SK-N-SH treated with all-trans-retinoic acid at 6 μM for 48 hours (cell line): ENCODE measurements around the gene ODAD2.

Source experiments
- BACH2 ChIP-seq: fragments of 250-450 bp; sonication (Bioruptor Pico); IDR thresholded peaks from 2 replicates; pipeline ENCODE4 v1.9.0; 2021; ENCODE audit warnings: mild to moderate bottlenecking, borderline replicate concordance
- ESRRG ChIP-seq: fragments of 250-450 bp; sonication (Bioruptor Pico); IDR thresholded peaks from 2 replicates; pipeline ENCODE4 v1.6.1; 2021; ENCODE audit warnings: mild to moderate bottlenecking
- ISL1 ChIP-seq: fragments of 250-450 bp; sonication (Bioruptor Pico); IDR thresholded peaks from 2 replicates; pipeline ENCODE4 v2.1.2; 2022; ENCODE audit warnings: mild to moderate bottlenecking, moderate library complexity
- OSR1 ChIP-seq: fragments of 250-450 bp; sonication (Bioruptor Pico); IDR thresholded peaks from 2 replicates; pipeline ENCODE4 v1.8.0; 2022; ENCODE audit warnings: moderate library complexity, mild to moderate bottlenecking, inconsistent platforms
- RARB ChIP-seq: fragments of 250-450 bp; sonication (Bioruptor Pico); IDR thresholded peaks from 2 replicates; pipeline ENCODE4 v1.8.0; 2021; ENCODE audit warnings: mild to moderate bottlenecking, moderate library complexity
- TCF4 ChIP-seq: fragments of 250-450 bp; sonication (Bioruptor Pico); IDR thresholded peaks from 2 replicates; pipeline ENCODE4 v1.8.0; 2021; ENCODE audit warnings: mild to moderate bottlenecking, moderate library complexity, borderline replicate concordance
- TOX ChIP-seq: fragments of 250-450 bp; sonication (Bioruptor Pico); IDR thresholded peaks from 2 replicates; pipeline ENCODE4 v1.8.0; 2021; ENCODE audit warnings: mild to moderate bottlenecking, moderate library complexity, borderline replicate concordance
- ZFP3 ChIP-seq: fragments of 250-450 bp; sonication (Bioruptor Pico); IDR thresholded peaks from 2 replicates; pipeline ENCODE4 v1.5.0; 2020; ENCODE audit warnings: mild to moderate bottlenecking, moderate library complexity
- ZFP30 ChIP-seq: fragments of 450-650 bp; formaldehyde crosslinking; IDR thresholded peaks from 2 replicates; pipeline ENCODE4 v1.5.0; 2022; ENCODE audit warnings: mild to moderate bottlenecking, moderate library complexity
- ZNF565 ChIP-seq: fragments of 450-650 bp; formaldehyde crosslinking; conservative IDR thresholded peaks from 2 replicates; pipeline ENCODE4 v1.5.0; 2020; ENCODE audit warnings: low read depth, mild to moderate bottlenecking, moderate library complexity
- TF ChIP-seq, protein P1 (sequence below): fragments of 250-450 bp; sonication (Bioruptor Pico); IDR thresholded peaks from 2 replicates; pipeline ENCODE4 v1.8.0; 2020; ENCODE audit warnings: mild to moderate bottlenecking, moderate library complexity, borderline replicate concordance
- TF ChIP-seq, protein P2 (sequence below): fragments of 250-450 bp; sonication (Bioruptor Pico); IDR thresholded peaks from 2 replicates; pipeline ENCODE4 v1.8.0; 2021; ENCODE audit warnings: low read depth, mild to moderate bottlenecking, moderate library complexity, borderline replicate concordance
- TF ChIP-seq, protein P3 (sequence below): fragments of 250-450 bp; sonication (Bioruptor Pico); IDR thresholded peaks from 2 replicates; pipeline ENCODE4 v1.5.1; 2020; ENCODE audit warnings: low read depth, mild to moderate bottlenecking, moderate library complexity

DNA sequence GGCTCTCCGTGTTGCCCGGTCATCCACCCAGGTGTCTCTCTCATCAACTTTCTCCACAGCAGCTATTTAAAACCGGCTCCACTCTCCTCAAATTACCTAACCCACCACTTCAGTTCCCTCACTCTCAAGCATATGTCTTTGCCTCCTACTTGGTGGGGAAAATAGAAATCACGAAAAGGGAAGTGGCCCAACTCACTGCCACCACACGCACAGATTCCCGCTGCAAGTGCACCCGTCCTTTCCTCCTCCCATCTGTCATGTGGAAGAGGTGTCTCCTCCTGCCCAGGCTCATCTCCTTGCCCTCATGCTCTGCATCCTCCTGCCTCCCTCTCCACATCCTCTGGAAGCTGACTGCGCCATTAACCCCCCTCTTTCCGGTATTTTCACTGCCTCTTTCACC lies 172.5 kb downstream of the ODAD2 start:
- no peak for TF ChIP-seq ISL1 (CRISPR knock-in tag)
- TF ChIP-seq ZFP3 = no peak
- TF ChIP-seq TCF4 (CRISPR knock-in tag) = no peak
- no peak for TF ChIP-seq RARB (CRISPR knock-in tag)
- TF ChIP-seq ZFP30 (CRISPR knock-in tag) = no peak
- TF ChIP-seq, protein P1, sequence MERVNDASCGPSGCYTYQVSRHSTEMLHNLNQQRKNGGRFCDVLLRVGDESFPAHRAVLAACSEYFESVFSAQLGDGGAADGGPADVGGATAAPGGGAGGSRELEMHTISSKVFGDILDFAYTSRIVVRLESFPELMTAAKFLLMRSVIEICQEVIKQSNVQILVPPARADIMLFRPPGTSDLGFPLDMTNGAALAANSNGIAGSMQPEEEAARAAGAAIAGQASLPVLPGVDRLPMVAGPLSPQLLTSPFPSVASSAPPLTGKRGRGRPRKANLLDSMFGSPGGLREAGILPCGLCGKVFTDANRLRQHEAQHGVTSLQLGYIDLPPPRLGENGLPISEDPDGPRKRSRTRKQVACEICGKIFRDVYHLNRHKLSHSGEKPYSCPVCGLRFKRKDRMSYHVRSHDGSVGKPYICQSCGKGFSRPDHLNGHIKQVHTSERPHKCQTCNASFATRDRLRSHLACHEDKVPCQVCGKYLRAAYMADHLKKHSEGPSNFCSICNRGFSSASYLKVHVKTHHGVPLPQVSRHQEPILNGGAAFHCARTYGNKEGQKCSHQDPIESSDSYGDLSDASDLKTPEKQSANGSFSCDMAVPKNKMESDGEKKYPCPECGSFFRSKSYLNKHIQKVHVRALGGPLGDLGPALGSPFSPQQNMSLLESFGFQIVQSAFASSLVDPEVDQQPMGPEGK (CRISPR knock-in tag) = no peak
- no peak for TF ChIP-seq ZNF565
- TF ChIP-seq, protein P2, sequence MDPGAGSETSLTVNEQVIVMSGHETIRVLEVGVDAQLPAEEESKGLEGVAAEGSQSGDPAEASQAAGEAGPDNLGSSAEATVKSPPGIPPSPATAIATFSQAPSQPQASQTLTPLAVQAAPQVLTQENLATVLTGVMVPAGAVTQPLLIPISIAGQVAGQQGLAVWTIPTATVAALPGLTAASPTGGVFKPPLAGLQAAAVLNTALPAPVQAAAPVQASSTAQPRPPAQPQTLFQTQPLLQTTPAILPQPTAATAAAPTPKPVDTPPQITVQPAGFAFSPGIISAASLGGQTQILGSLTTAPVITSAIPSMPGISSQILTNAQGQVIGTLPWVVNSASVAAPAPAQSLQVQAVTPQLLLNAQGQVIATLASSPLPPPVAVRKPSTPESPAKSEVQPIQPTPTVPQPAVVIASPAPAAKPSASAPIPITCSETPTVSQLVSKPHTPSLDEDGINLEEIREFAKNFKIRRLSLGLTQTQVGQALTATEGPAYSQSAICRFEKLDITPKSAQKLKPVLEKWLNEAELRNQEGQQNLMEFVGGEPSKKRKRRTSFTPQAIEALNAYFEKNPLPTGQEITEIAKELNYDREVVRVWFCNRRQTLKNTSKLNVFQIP (CRISPR knock-in tag) = no peak
- TF ChIP-seq, protein P3, sequence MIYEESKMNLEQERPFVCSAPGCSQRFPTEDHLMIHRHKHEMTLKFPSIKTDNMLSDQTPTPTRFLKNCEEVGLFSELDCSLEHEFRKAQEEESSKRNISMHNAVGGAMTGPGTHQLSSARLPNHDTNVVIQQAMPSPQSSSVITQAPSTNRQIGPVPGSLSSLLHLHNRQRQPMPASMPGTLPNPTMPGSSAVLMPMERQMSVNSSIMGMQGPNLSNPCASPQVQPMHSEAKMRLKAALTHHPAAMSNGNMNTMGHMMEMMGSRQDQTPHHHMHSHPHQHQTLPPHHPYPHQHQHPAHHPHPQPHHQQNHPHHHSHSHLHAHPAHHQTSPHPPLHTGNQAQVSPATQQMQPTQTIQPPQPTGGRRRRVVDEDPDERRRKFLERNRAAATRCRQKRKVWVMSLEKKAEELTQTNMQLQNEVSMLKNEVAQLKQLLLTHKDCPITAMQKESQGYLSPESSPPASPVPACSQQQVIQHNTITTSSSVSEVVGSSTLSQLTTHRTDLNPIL (CRISPR knock-in tag) = no peak
- TF ChIP-seq BACH2 (CRISPR knock-in tag) = no peak
- no peak for TF ChIP-seq ESRRG
- no peak for TF ChIP-seq TOX (CRISPR knock-in tag)
- TF ChIP-seq OSR1 (CRISPR knock-in tag) = no peak
